ENCODE measurements around the gene PDE2A. TPM values are rescaled to one million over a fixed set of nuclear protein-coding genes. Genes with fewer than 3 reads are reported as not detected.
A peak's percentile ranks its signal among the peaks of the same experiment; 100 is the strongest.
"Not testable (repeated sequence)": the region's sequence is repeated elsewhere in the genome, so short reads cannot be mapped to it uniquely, and the experiment has no call there.

The PDE2A gene
- total RNA-seq, 1 donor from 2014 or later, result 63.2 TPM

DNA sequence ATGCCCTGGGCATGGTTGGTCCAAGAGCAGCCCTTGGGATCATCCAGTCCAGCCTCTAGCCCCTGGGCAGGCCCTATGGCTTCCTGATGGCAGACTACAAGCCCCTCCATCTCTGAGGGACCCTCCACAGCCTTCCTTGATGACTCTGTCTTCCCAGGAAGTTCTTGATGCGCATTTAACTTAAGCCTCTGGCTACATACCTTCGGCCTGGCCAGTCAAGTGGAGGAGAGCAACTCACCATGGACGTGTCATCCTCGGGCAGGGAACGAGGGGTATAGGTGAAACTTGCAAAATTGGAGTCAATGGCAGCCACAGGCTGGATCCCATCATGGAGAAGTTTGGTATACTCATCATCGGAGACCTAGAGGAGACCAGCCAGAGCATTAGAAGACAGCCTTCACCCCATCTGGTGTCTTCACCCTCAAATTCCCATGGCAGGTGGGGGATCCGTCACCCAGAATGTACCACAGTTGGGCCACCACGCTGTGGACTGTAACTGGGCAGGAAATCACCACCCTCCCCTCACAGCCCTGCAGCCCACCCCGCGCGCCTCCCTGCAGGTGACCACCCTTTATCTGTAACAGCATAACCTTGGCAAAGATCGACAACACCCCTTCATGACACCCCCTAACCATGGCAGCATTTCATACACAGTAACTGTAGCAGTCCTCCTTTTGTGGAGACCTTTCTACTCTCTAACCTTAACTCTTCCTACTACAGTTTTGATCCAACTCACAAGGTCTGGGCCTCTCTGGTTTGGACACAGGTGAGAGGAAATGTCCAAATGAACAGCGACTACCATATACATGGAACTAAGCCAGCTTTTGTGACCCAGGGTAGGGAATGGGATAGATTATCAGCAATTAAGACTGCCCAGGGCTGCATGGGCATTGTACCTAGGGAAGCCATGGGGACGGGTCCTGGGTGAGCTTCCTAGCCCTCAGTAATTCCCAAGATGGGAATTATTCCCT is 91.7 kb downstream of the PDE2A start:
- no peak for FAIRE-seq

DNA sequence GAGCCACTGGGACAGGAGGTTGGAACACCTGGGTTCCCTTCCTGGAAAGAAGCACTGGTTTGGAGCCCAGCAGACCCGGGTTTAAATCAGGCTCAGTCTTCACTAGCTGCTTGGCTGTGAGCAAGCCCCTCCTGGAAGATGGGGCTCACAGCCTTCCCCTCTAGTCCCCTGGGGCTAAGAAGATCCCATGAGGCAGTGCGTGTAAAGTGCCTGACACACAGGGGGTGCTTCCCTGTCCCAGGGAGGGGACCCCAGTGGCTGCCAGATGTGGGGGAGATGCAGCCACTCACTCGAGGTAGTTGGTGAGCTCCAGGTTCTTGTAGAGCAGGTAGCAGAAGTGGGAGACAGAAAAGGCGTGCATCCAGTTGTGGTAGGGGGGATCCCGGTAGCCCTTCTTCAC is 93.2 kb downstream of the PDE2A start:
- no peak for FAIRE-seq

More for the DNA sequence above, 91.7 kb downstream of the PDE2A start:
- DNase-seq (ENCODE audit: low spot score in 2 of 2), result no peak

DNA sequence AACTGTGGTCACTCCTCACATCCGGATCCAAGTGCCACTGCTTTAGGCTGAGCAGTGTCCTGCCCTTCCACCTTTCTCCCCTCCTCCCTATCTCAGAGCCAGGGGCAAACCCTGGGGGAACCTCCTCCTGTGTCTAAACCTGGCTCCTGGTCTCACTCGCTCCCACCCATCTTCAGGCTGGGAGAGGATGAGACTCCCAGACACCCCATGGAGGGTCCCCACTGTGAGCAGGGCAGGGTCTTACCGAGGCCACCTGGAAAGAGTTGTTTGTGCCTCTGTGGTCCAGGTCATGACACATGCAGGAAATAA is 93.6 kb downstream of the PDE2A start:
- FAIRE-seq (no peak), DNase-seq (ENCODE audit: low spot score in 2 of 2) (no peak)

More for the DNA sequence above, 93.2 kb downstream of the PDE2A start:
- no peak for DNase-seq (ENCODE audit: low spot score in 2 of 2)

DNA sequence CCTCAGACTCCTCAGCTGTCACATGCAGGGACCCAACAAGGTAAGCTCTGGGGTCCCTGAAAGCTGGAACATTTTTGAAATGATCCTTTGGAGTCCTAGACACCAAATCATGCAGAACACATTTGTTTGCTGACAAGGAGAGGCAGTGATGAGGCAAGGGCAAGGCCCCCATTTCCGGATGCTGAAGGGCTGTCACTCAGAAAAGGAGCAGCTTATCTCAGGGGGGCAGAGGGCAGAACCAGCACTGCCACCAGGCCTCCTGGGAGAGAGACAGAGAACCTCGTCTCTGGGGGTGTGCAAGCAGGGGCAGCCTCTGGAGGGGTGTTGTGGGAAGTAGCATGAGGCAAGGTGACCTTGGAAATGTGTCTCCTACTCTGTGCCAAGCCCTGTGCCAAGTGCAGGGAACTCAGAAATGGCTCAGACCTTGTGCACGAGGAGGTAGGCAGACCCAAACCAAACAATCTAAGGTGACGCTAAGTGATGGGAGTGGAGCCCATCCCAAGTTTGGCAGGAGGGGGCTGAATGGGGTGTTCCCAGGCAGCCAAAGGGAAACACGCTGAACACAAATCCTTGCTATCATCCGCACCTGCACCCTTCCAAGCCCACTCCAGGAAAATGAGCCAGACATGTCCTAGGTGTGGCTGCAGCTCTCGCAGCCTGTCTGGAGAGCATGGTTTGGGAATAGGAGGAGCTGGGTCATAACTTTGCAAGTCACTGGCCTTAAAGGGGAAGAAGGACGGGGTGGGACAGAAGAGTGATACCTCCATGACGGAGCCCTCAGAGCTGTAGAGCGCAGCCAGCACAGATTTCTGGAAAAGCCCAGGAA is 94.2 kb downstream of the PDE2A start:
- DNase-seq (ENCODE audit: low spot score in 2 of 2) (no peak), FAIRE-seq (no peak)

DNA sequence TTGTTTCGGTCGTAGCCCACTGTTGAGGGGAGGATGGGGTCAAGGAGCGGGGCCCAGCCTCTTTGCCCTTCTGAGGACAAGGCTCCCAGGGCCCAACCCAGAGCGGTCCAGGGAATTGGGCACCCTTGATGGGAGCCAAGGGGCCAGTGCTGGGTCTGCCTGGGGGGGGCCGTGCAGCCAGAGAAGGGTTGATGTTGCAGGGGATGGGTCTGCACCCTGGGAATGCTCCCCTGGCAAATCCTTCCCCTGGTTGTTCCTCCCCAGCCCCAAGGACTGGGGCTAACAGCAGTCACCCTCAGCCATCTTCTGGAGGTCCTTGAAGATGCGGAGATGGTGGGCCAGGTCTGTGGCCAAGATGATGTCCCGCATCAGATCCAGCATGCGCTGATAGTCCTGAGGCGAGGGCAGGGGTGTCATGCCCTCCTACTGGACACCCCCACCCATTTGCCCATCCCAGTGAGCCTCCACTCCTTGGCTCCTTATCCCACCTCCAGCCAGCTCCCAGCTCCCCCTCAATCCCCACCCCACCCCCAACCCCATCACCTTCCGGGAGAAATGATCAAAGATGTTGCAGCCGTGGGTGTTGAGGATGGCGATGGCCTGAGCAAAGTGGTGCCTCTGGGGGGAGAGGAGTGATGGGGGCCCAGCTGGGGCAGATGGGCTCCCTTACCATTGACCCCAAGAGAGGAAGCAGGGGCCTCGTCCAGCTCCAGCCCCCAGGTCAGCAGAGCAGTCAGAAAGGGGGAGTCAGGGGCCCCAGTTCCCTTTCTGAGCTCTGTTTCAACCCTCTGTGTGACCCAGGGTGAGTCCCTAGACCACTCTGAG is 95.0 kb downstream of the PDE2A start:
- no peak for FAIRE-seq

DNA sequence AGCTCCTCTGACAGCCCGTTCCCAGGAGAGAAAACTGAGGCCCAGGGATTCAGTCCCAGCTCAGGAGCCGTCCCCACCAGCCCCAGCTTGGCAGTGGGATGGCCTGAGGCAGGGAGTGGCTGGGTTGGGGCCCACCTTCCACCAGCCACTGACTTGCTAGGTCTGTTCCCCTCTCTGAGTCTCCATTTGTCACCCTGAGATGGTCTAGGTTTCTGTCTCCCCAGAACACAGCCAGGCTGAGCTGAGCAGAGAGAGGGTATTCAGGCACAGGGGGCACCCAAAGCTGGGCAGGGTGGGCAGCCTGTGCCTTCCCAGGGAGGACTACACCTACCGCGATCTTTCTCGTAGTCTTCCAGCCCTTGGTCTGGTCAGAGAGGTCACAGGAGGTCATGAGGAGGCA is 95.7 kb downstream of the PDE2A start:
- no peak for DNase-seq (ENCODE audit: low spot score in 2 of 2)
- FAIRE-seq, result no peak

More for the DNA sequence above, 95.0 kb downstream of the PDE2A start:
- DNase-seq (ENCODE audit: low spot score in 2 of 2), result no peak

DNA sequence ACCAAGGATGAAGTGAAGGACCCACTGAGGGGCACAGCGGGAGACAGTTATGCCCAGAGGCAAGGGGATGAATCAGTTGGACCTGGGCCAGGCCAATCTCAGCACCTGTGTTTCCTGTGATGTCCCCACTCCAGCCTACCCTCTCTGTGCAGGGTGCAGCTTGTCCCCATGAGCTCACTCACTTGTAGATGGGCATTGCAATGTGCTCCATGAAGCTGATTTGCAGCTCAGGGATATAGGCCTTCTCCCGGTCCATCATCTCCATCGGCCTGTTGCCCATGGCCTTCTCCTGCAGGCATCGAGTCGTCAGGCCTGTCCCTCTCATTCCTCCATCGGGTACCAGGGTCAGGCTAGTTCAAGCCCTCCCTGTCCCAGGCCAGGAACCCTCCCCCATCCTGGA is 96.2 kb downstream of the PDE2A start:
- DNase-seq (ENCODE audit: low spot score in 2 of 2), result no peak
- FAIRE-seq, result no peak

DNA sequence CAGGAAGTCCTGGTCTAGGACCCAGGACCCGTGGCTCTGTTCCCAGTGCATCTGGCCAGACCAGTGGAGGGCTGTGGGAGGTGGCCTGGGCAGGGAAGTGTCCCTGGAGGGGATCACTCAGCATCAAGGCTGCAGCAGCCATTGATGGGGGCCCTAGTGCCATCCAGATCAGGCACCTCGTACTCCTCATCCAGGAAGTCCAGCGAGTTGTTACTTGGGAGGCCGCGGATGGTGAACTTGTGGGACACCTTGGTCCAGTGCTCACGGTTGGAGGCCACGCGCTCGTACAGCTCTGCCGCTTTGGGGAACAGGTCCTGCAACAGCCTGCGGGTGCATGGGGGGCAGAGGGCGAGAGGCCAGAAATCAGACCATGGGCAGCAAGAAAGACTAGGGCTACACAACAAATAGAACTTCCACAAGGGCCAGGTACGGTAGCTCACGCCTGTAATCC is 96.9 kb downstream of the PDE2A start:
- no peak for FAIRE-seq
- no peak for DNase-seq (ENCODE audit: low spot score in 2 of 2)

DNA sequence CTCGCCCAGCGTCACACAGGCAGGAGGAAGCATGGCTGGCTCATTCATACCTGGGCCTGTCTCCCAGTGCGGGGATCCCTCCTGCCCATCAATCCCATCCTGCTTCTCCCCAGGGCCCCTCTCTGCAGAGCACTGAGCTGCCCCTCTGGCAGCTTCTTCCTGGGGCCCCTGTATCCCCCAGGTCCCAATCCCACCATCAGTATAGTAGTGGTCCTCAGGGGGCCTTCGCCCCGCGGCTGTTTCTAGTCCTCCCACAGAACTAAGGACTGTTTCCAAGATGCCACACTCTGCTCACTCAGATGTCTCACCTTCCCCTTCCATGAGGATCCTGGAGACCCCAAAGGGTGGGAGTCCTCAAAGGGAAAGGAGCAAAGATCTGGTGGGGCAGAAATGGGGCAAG is 97.6 kb downstream of the PDE2A start:
- DNase-seq (ENCODE audit: low spot score in 2 of 2), result no peak

DNA sequence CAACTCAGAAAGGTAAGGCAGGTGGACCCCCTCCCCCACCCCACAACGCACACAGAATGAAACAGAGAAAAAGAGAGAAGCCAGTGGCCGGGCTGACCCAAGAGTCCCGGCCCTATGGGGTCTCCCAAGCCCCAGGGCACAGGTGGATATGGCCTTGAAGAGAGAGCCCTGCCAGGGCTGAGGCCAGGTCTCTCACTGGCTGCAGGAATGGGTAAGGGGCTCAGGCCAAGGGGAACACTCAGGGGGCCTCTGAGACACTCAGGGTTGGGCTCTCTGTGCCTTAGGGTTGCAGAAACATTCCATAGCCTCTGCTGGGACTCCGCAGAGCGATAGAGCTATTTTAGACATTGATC is 98.0 kb downstream of the PDE2A start:
- FAIRE-seq (no peak), DNase-seq (ENCODE audit: low spot score in 2 of 2) (no peak)

More for the DNA sequence above, 97.6 kb downstream of the PDE2A start:
- FAIRE-seq, result no peak

DNA sequence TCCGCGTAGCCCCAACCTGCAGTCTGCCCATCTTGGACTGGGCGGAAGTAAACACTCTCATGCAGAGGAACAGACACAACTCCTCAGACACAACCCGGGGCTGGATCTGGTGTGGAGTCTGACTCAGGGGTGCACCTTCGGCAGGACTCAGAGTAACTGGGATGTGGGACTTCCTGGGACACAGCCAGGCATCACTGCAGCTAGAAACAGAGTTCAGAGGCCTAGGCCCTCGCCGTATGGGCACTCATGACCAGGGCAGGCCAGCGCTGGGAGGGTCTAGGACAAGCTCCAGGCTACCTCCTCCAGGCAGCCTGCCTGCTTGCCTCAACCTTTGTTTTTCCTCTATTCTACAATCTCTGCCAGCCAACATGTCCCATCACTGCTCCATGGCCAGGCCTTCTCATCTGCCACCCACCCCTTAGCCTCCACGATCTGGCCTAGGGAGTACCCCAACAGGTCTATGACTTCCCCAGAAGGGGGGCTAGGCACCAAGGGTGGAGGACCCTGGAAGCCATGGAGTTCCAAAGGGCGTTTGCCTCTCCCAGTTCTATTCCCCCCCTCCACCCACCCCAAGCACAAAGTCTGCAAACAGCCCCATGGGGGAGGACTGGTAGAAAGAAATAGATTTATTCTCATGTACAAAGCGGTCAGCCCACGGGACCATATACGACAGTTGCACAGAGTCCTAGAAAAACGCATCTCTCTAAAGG is 98.5 kb downstream of the PDE2A start:
- FAIRE-seq, result no peak
- DNase-seq (ENCODE audit: low spot score in 2 of 2), result peak in 1 of 2 donors; percentile 12

DNA sequence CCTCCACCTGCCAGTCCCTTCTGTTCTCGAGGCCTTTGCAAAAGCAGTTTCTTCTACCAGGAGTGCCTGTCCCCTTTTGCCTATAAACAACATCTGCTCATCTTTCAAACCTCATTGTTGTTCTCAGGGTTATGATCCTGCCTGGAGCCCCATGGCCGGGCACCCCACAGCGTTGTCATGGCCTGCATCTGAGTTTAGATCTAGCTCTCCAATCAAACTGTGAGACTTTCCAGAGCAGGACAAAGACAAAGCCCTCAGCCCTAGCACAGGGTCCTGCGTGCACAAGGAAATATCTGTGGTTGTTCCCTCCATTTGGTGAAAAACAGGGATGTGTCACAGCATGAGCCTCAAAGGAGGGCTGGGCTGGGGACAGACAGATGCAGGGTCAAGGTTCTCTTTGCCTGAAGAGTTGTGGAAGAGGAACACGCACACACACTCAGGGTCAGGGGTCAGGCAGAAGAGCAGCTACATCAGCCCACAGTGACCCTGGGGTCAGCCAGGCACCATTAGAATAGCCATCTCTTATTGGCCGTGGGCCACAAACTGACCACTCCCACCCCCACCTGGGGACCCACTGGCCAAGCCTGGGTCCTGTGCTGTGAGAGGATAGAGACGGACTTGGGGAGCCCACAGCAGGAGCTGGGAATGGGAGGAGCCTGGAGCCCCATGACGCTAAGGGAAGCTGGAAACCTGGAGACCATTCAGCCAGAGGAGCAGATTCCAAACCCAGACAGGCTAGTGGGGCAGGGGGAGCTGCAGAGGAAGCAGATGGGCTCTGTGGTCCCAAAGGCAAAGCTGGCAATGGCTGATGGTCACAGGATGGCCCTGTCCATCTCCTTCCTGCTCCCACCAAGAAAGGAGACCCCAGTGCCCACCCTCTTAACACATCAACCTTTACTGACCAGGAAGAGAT is 99.4 kb downstream of the PDE2A start:
- no peak for DNase-seq (ENCODE audit: low spot score in 2 of 2)

DNA sequence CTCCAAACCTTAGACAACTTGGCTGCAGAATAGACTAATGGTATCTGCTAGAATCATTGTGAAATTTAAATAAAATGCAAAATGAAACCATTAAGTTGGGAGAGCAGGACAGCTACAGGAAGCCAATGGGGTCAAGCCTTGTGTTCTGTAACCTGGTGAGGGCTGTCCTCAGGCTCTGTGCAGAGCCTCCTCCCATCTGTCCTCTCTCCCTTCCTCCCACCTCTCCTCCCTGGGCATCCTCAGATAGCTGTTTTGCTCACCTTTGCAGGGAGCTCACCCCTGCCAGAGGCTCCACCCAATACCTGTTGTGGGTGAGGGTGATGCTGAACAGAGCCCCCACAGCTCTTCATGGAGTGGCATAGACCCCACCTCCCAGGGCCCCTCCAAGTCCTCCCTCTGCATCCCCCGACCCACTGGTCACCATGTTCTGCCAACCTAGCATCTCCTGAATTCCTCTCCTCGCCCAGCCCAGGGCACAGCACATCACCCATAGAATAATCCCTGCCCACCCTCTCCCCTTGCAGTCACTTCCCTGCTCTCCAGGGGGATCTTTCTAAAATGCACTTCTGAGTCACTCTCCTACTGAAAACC is 100.3 kb downstream of the PDE2A start:
- no peak for DNase-seq (ENCODE audit: low spot score in 2 of 2)
- no peak for FAIRE-seq

More for the DNA sequence above, 99.4 kb downstream of the PDE2A start:
- no peak for FAIRE-seq

DNA sequence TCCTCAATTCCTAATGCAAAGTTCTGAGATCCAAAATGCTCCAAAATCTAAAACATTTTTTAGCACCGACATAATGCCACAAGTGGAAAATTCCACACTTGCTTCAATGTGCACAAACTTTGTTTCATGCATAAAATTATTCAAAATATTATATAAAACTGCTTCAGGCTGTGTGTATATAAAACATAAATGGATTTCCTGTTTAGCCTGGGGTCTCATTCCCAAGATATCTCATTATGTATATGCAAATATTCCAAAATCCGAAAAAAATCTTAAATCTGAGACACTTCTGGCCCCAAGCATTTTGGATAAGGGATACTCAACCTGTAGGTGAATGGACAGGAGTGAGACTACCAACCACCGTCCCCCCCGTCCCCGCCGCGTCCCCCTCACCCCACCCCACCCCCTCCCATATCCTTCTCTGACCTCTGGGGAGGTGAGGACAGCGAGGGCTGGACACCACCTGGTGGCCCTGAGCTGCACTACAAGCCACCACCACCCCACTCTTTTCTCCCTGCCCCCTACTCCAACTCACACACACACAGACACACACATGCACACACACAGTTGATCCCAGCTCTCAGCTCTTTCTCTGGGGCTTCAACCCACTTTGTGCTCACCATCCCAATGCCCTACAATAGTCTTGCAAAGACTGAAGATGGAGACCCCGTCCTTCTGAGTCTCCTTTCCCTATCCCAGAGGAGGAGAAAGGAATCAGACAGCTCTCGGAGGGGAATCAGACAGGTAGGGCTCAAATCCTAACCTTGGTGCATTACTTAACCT is 101.0 kb downstream of the PDE2A start:
- no peak for DNase-seq (ENCODE audit: low spot score in 2 of 2)
- FAIRE-seq, result no peak

DNA sequence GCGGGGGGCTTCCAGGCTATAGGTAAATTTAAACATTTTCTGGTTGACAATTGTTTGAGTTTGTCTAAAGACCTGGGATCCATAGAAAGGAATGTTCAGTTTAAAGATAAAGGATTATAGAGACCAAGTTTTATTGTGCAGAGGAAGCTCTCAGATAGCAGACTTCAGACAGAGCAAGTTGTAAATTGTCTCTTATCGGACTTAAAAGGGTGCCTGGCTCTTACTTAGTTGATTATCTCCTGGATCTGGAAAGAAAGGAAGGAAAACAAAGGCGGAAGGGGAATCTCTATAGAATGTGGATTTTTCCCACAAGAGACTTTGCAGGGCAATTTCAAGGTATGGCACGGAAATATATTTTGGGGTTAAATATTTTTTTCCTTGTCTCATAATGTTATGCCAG is 101.7 kb downstream of the PDE2A start:
- not testable (repeated sequence) for FAIRE-seq; DNase-seq (ENCODE audit: low spot score in 2 of 2)

DNA sequence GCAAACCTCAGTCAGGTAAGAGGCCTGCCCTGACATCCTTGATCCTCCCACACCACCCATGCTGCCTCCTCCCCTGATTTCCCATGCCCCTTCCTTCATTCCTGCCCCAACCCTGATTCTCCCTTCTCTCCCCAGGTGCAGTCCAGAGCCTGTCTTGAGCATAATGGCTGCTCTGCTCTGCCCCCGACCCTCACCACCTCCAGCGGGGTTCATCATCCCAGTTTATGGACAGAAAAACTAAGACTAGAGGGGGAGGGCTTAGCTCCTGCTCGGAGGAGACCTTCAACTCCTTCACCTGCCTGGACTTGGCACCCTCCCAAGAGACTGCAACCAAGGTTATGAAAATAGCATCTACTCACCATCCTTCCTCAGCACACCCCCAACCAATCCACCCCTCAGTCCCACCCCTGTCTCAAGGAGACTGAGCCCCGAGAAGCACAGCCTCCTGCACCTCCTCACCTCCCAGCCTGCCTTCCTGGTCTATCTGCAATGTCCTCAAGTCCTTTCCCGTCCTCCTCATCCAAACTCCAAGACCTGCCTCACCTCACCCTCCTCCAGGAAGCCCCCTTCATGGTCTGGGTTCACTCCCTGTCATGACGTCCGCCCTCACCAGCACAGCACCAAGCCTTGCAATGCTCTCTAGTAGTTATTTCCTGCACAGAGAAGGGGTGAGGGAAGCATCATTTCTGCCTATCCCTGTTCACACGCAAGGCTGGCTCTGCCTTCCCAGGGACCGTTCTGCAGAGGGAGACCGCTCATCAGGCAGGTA is 103.1 kb downstream of the PDE2A start:
- FAIRE-seq, result no peak
- no peak for DNase-seq (ENCODE audit: low spot score in 2 of 2)

Measured in frontal cortex (tissue), 4 donors.